Epithelial cell of esophagus (primary cell): ENCODE results near the gene CABCOCO1.

Experiments used
- DNase-seq: peaks from one replicate; pipeline ENCODE4 v3.0.0; 2010; ENCODE audit warnings: low read depth
- H3K4me3 ChIP-seq: 2 replicates; pipeline ENCODE4 v1.5.1; 2011; ENCODE audit warnings: mild to moderate bottlenecking, low read length, control low read depth
- CTCF ChIP-seq: IDR thresholded peaks from 2 replicates; pipeline ENCODE4 v1.5.1; 2011; ENCODE audit warnings: low read depth, mild to moderate bottlenecking, low read length, control low read depth, inconsistent platforms; ENCODE audit not compliant: insufficient read depth; ENCODE audit errors: missing control alignments

CABCOCO1 gene

GRCh38 chr10:61805091-61805490 lies 142.4 kb downstream of the CABCOCO1 start:
- TF ChIP-seq CTCF = no peak
- no peak for DNase-seq
- H3K4me3 ChIP-seq = no peak overlapping the region

GRCh38 chr10:61810263-61810662 lies 147.5 kb downstream of the CABCOCO1 start:
- DNase-seq = no peak
- no peak for TF ChIP-seq CTCF
- no peak overlapping the region for H3K4me3 ChIP-seq

- H3K4me3 ChIP-seq = no peak overlapping the region
- DNase-seq = no peak
- no peak for TF ChIP-seq CTCF
Measured at GRCh38 chr10:61812052-61812721, 149.5 kb downstream of the CABCOCO1 start.

GRCh38 chr10:61812920-61813319 lies 150.2 kb downstream of the CABCOCO1 start:
- no peak overlapping the region for H3K4me3 ChIP-seq
- no peak for TF ChIP-seq CTCF
- DNase-seq = no peak

GRCh38 chr10:61814160-61814559 lies 151.4 kb downstream of the CABCOCO1 start:
- H3K4me3 ChIP-seq = no peak overlapping the region
- no peak for TF ChIP-seq CTCF
- DNase-seq = no peak

- no peak for TF ChIP-seq CTCF
- no peak overlapping the region for H3K4me3 ChIP-seq
- no peak for DNase-seq
Measured at GRCh38 chr10:61815496-61815895, 152.8 kb downstream of the CABCOCO1 start.
